Trophoblast cell (in vitro differentiated cells and primary cell): Measurements from ENCODE around the gene BCL3.
A peak's percentile ranks its signal among the peaks of the same experiment; 100 is the strongest.
"Not testable (repeated sequence)": the region's sequence is repeated elsewhere in the genome, so short reads cannot be mapped to it uniquely, and the experiment has no call there.

ENCODE experiments used
- DNase-seq, 2 donors: peaks; one replicate each; pipeline ENCODE4 v3.0.0-alpha.2; 2016
- H2AFZ ChIP-seq: 2 replicates; pipeline ENCODE4 v1.6.1; 2013; ENCODE audit warnings: low read length, moderate library complexity, mild to moderate bottlenecking; ENCODE audit not compliant: insufficient read depth, poor library complexity
- H2AK5ac ChIP-seq: 2 replicates; pipeline ENCODE4 v1.6.1; 2013; ENCODE audit warnings: mild to moderate bottlenecking, low read length
- H2BK120ac ChIP-seq: 2 replicates; pipeline ENCODE4 v1.6.1; 2013; ENCODE audit warnings: low read length, mild to moderate bottlenecking, moderate library complexity; ENCODE audit not compliant: insufficient read depth, poor library complexity
- H2BK12ac ChIP-seq: 2 replicates; pipeline ENCODE4 v1.6.1; 2013; ENCODE audit warnings: mild to moderate bottlenecking, low read length, moderate library complexity
- H2BK5ac ChIP-seq: 2 replicates; pipeline ENCODE4 v1.6.1; 2013; ENCODE audit warnings: low read length, low read depth, moderate library complexity, mild to moderate bottlenecking; ENCODE audit not compliant: poor library complexity
- H3K14ac ChIP-seq: 2 replicates; pipeline ENCODE4 v1.6.1; 2013; ENCODE audit warnings: mild to moderate bottlenecking, low read length
- H3K18ac ChIP-seq: 2 replicates; pipeline ENCODE4 v1.6.1; 2013; ENCODE audit warnings: mild to moderate bottlenecking, low read length
- H3K23ac ChIP-seq: 2 replicates; pipeline ENCODE4 v1.6.1; 2013; ENCODE audit warnings: low read length
- H3K27ac ChIP-seq: 2 replicates; pipeline ENCODE4 v1.5.1; 2013; ENCODE audit warnings: low read depth, mild to moderate bottlenecking, inconsistent platforms, low read length, moderate library complexity
- H3K27me3 ChIP-seq: 2 replicates; pipeline ENCODE4 v1.6.1; 2013; ENCODE audit warnings: inconsistent platforms, mild to moderate bottlenecking, low read length, moderate library complexity; ENCODE audit not compliant: insufficient read depth
- H3K36me3 ChIP-seq, 2 experiments: 1 replicate in 1 of 2; 2 replicates in 1 of 2; pipeline ENCODE4 v1.6.1; 2013; ENCODE audit warnings: low read length in 2 of 2, mild to moderate bottlenecking in 2 of 2, moderate library complexity in 1 of 2; ENCODE audit not compliant: insufficient read depth in 2 of 2, control insufficient read depth in 1 of 2
- H3K4ac ChIP-seq: 2 replicates; pipeline ENCODE4 v1.6.1; 2013; ENCODE audit warnings: low read depth, mild to moderate bottlenecking, low read length, moderate library complexity
- H3K4me1 ChIP-seq, 2 experiments: 1 replicate in 1 of 2; 2 replicates in 1 of 2; pipeline ENCODE4 v1.6.1; 2013; ENCODE audit warnings: low read length in 2 of 2, mild to moderate bottlenecking in 2 of 2, moderate library complexity in 1 of 2; ENCODE audit not compliant: insufficient read depth in 2 of 2, control insufficient read depth in 1 of 2
- H3K4me2 ChIP-seq: 2 replicates; pipeline ENCODE4 v1.6.1; 2013; ENCODE audit warnings: inconsistent platforms, mild to moderate bottlenecking, low read length, moderate library complexity
- H3K4me3 ChIP-seq: 2 replicates; pipeline ENCODE4 v1.5.1; 2013; ENCODE audit warnings: mild to moderate bottlenecking, low read depth, low read length, inconsistent platforms
- H3K79me1 ChIP-seq: one replicate; pipeline ENCODE4 v1.6.1; 2013; ENCODE audit warnings: low read length
- H3K79me2 ChIP-seq: 2 replicates; pipeline ENCODE4 v1.6.1; 2013; ENCODE audit warnings: low read length, mild to moderate bottlenecking; ENCODE audit not compliant: control insufficient read depth, insufficient read depth, poor library complexity
- H3K9ac ChIP-seq: 2 replicates; pipeline ENCODE4 v1.6.1; 2013; ENCODE audit warnings: mild to moderate bottlenecking, low read length
- H3K9me3 ChIP-seq: 2 replicates; pipeline ENCODE4 v1.6.1; 2013; ENCODE audit warnings: low read depth, mild to moderate bottlenecking, control low read depth, inconsistent platforms, low read length; ENCODE audit not compliant: insufficient read depth
- H4K12ac ChIP-seq: 2 replicates; pipeline ENCODE4 v1.6.1; 2013; ENCODE audit warnings: low read depth, mild to moderate bottlenecking, low read length, moderate library complexity
- H4K8ac ChIP-seq: 2 replicates; pipeline ENCODE4 v1.6.1; 2013; ENCODE audit warnings: low read depth, mild to moderate bottlenecking, low read length, moderate library complexity
- H4K91ac ChIP-seq: one replicate; pipeline ENCODE4 v1.6.1; 2013; ENCODE audit warnings: low read depth, mild to moderate bottlenecking, low read length, moderate library complexity
- WGBS: extraction: QIAGEN DNeasy Blood & Tissue Kit; methylation state at CpG from one replicate; pipeline ENCODE4 v1.1.7; 2013; ENCODE audit warnings: missing lambda C conversion rate; ENCODE audit not compliant: insufficient read length, insufficient coverage; ENCODE audit errors: extremely low coverage; 5-methylcytosine and 5-hydroxymethylcytosine counted together

The BCL3 gene

GRCh38 chr19:44772144-44772543 lies 23.6 kb downstream of the BCL3 start:
- H2BK120ac ChIP-seq, H3K79me1 ChIP-seq, H2AK5ac ChIP-seq, H4K12ac ChIP-seq, H3K14ac ChIP-seq, H3K23ac ChIP-seq, H2BK5ac ChIP-seq, H3K36me3 ChIP-seq, DNase-seq, H3K27ac ChIP-seq, H3K18ac ChIP-seq, H3K4me1 ChIP-seq, H4K91ac ChIP-seq, H3K9me3 ChIP-seq, H3K4ac ChIP-seq, H3K4me2 ChIP-seq, H3K27me3 ChIP-seq, H3K4me3 ChIP-seq, H3K9ac ChIP-seq, H2BK12ac ChIP-seq, H4K8ac ChIP-seq, H2AFZ ChIP-seq, H3K79me2 ChIP-seq: not testable (repeated sequence)
- no CpG with 5 or more reads among the region's 18 CpGs for WGBS

GRCh38 chr19:44772959-44773358 lies 24.5 kb downstream of the BCL3 start:
- Histone ChIP-seq H2BK5ac (no peak overlapping the region), H3K4ac (no peak overlapping the region), H3K79me1 (no peaks in the 10 kb centered on the region), H3K27ac (no peak overlapping the region), H3K36me3 (no peaks in the 10 kb centered on the region), H2AFZ (no peak overlapping the region), H4K12ac (no peak overlapping the region), H3K9ac (no peak overlapping the region), H2BK12ac (no peak overlapping the region), H3K79me2 (no peaks in the 10 kb centered on the region), H3K18ac (no peak overlapping the region), H3K27me3 (no peaks in the 10 kb centered on the region), H3K4me3 (no peak overlapping the region), H3K9me3 (no peaks in the 10 kb centered on the region), H4K91ac (no peak overlapping the region), H2AK5ac (no peak overlapping the region), H4K8ac (no peak overlapping the region), H3K4me2 (no peak overlapping the region), H3K23ac (no peak overlapping the region), H3K4me1 (peaks cover 5 to 8% of the 10 kb centered on the region in 2 experiments), H2BK120ac (no peak overlapping the region), H3K14ac (no peak overlapping the region)
- no peak for DNase-seq
- no CpG with 5 or more reads among the region's 3 CpGs for WGBS

- H3K36me3 ChIP-seq: no peaks in the 10 kb centered on the region
- H2AK5ac ChIP-seq: no peak overlapping the region
- WGBS: no CpG with 5 or more reads among the region's 6 CpGs
- no peak overlapping the region for H3K18ac ChIP-seq
- H2BK12ac ChIP-seq: no peak overlapping the region
- peaks cover 5 to 8% of the 10 kb centered on the region in 2 experiments for H3K4me1 ChIP-seq
- no peaks in the 10 kb centered on the region for H3K9me3 ChIP-seq
- H4K91ac ChIP-seq: no peak overlapping the region
- no peak overlapping the region for H3K9ac ChIP-seq
- H3K4me2 ChIP-seq: no peak overlapping the region
- no peak overlapping the region for H2AFZ ChIP-seq
- no peak overlapping the region for H2BK5ac ChIP-seq
- H2BK120ac ChIP-seq: no peak overlapping the region
- no peaks in the 10 kb centered on the region for H3K79me1 ChIP-seq
- no peak overlapping the region for H4K12ac ChIP-seq
- no peaks in the 10 kb centered on the region for H3K27me3 ChIP-seq
- no peak overlapping the region for H3K4me3 ChIP-seq
- H3K23ac ChIP-seq: no peak overlapping the region
- H3K27ac ChIP-seq: no peak overlapping the region
- DNase-seq: peak; percentile 64 to 86
- no peak overlapping the region for H3K4ac ChIP-seq
- no peak overlapping the region for H4K8ac ChIP-seq
- H3K14ac ChIP-seq: no peak overlapping the region
- H3K79me2 ChIP-seq: no peaks in the 10 kb centered on the region
These were observed 27.2 kb downstream of the BCL3 start for GRCh38 chr19:44775676-44776240.

- H4K8ac ChIP-seq: no peak overlapping the region
- no peaks in the 10 kb centered on the region for H3K79me2 ChIP-seq
- H3K4ac ChIP-seq: no peak overlapping the region
- H2AK5ac ChIP-seq: no peak overlapping the region
- no peak overlapping the region for H3K4me2 ChIP-seq
- no peak overlapping the region for H3K23ac ChIP-seq
- no peak overlapping the region for H3K18ac ChIP-seq
- WGBS: no CpG with 5 or more reads among the region's 23 CpGs
- no peak overlapping the region for H4K12ac ChIP-seq
- no peak overlapping the region for H2BK12ac ChIP-seq
- H3K4me3 ChIP-seq: no peak overlapping the region
- H3K9ac ChIP-seq: no peak overlapping the region
- H3K27ac ChIP-seq: no peak overlapping the region
- H3K36me3 ChIP-seq: no peaks in the 10 kb centered on the region
- H3K9me3 ChIP-seq: no peaks in the 10 kb centered on the region
- H3K14ac ChIP-seq: no peak overlapping the region
- no peak overlapping the region for H4K91ac ChIP-seq
- no peak overlapping the region for H2BK5ac ChIP-seq
- no peak overlapping the region for H2AFZ ChIP-seq
- peak; percentile 75 to 93 for DNase-seq
- H3K4me1 ChIP-seq: peaks cover 5 to 8% of the 10 kb centered on the region in 2 experiments
- no peaks in the 10 kb centered on the region for H3K27me3 ChIP-seq
- H2BK120ac ChIP-seq: no peak overlapping the region
- H3K79me1 ChIP-seq: no peaks in the 10 kb centered on the region
These were observed 28.0 kb downstream of the BCL3 start for GRCh38 chr19:44776402-44777096.
